ENCODE results near the gene SLC6A16.

DNA sequence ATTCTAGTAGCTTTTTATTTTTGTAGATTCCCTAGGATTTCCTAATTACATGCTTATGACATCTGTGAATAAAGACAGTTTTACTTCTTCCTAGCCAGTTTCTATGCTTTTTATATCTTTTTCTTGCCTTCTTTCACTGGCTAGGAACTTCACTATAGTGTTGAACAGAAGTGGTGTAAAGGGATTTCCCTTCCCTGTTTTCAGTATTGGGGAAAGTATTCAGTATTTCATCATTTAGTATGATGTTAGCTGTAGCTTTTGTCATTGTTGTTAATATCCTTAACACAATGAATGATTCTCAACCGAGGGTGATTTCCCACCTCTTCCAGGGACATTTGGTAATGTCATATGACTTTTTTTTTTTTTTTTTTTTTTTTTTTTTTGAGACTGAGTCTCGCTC lies 77.3 kb downstream of the SLC6A16 start:
- TF ChIP-seq CTCF (IDR thresholded peaks at IDR 0.05): no peak
- TF ChIP-seq POLR2A (IDR thresholded peaks at IDR 0.05): no peak

Measured in heart left ventricle (tissue), 13 donors.